ENCODE results near the gene KDELR1. TPM values are rescaled to one million over a fixed set of nuclear protein-coding genes. Genes with fewer than 3 reads are reported as not detected.

The KDELR1 gene
- total and polyA plus RNA-seq, 9 of the 15 experiments (the other 6 are each of a cell fraction or from before 2014, with no cell fraction given), result 6.1 to 165 (median 58.5) TPM

- peak; percentile 75 for TF ChIP-seq SMAD1 (IDR thresholded peaks at IDR 0.05; ENCODE audit: low read depth, low read length, partially characterized antibody)
- TF ChIP-seq ZBTB34 (CRISPR knock-in tag; IDR thresholded peaks at IDR 0.05), result no peak
- TF ChIP-seq ZNF143 (CRISPR knock-in tag; IDR thresholded peaks at IDR 0.05), result no peak
- TF ChIP-seq ATF4 (CRISPR knock-in tag; IDR thresholded peaks at IDR 0.05), result no peak
- TF ChIP-seq PHF8 (IDR thresholded peaks at IDR 0.05; ENCODE audit: borderline replicate concordance, low read length), result peak; percentile 89; the same call in 1 of the 2 replicates
- peak; percentile 19; the same call in 1 of the 2 replicates for TF ChIP-seq FOXP1 (CRISPR knock-in tag; IDR thresholded peaks at IDR 0.05)
- peak; percentile 60; the same call in 1 of the 2 replicates for TF ChIP-seq ZBTB7A (IDR thresholded peaks at IDR 0.05; ENCODE audit: borderline replicate concordance, control insufficient read depth, low read depth, low read length)
- TF ChIP-seq ZNF766 (CRISPR knock-in tag; conservative IDR thresholded peaks at IDR 0.05), result peak; percentile 98
- peak; percentile 82; the same call in 1 of the 2 replicates for TF ChIP-seq THRB (CRISPR knock-in tag; conservative IDR thresholded peaks at IDR 0.05)
- no peak for TF ChIP-seq CTCF (IDR thresholded peaks at IDR 0.05 in 2 of 3, conservative IDR thresholded peaks at IDR 0.05 in 1 of 3; ENCODE audit: insufficient read depth in 2 of 3, low read depth in 1 of 3, low read length in 3 of 3)
- peak; percentile 69 for TF ChIP-seq ZNF583 (CRISPR knock-in tag; IDR thresholded peaks at IDR 0.05)
- no peak for TF ChIP-seq ZBTB8A (IDR thresholded peaks at IDR 0.05; ENCODE audit: partially characterized antibody)
- TF ChIP-seq NR2C2 (CRISPR knock-in tag; IDR thresholded peaks at IDR 0.05), result no peak
- TF ChIP-seq NR2C2 (tag; IDR thresholded peaks at IDR 0.05), result peak; percentile 69
- TF ChIP-seq TFAP4 (CRISPR knock-in tag; IDR thresholded peaks at IDR 0.05; ENCODE audit: borderline replicate concordance), result no peak
- peak; percentile 80 for TF ChIP-seq THAP12 (CRISPR knock-in tag; IDR thresholded peaks at IDR 0.05)
- no peak for TF ChIP-seq ZNF316 (IDR thresholded peaks at IDR 0.05)
Observed at GRCh38 chr19:48398375-48399235, 7.3 kb upstream of the KDELR1 start (continued).

All from K562 (cell line).